NCI-H2107 treated with DMSO at 0.1 percent for 48 hours (cell line): ENCODE measurements around the gene CALN1.
"Not testable (repeated sequence)": the region's sequence is repeated elsewhere in the genome, so short reads cannot be mapped to it uniquely, and the experiment has no call there.

Experiments used
- DNase-seq: peaks from one replicate; lab custom pipeline; 2025; ENCODE audit not compliant: unreplicated experiment; lab: John Stamatoyannopoulos, UW

CALN1 gene

GRCh38 chr7:72268796-72269195 lies 143.3 kb downstream of the CALN1 start:
- DNase-seq, result no peak

- DNase-seq, result no peak
Observed at GRCh38 chr7:72268090-72268489, 144.0 kb downstream of the CALN1 start.

GRCh38 chr7:72267291-72267800 lies 144.8 kb downstream of the CALN1 start:
- DNase-seq, result no peak

GRCh38 chr7:72266771-72267170 lies 145.4 kb downstream of the CALN1 start:
- DNase-seq, result no peak

- DNase-seq, result no peak
Observed at GRCh38 chr7:72265071-72265904, 146.8 kb downstream of the CALN1 start.

GRCh38 chr7:72260406-72260805 lies 151.7 kb downstream of the CALN1 start:
- DNase-seq, result no peak

GRCh38 chr7:72258074-72258473 lies 154.1 kb downstream of the CALN1 start:
- no peak for DNase-seq

GRCh38 chr7:72254455-72254854 lies 157.7 kb downstream of the CALN1 start:
- no peak for DNase-seq

GRCh38 chr7:72249106-72249505 lies 163.0 kb downstream of the CALN1 start:
- DNase-seq, result no peak

- DNase-seq, result no peak
Observed at GRCh38 chr7:72244826-72245398, 167.2 kb downstream of the CALN1 start.

GRCh38 chr7:72243329-72243728 lies 168.8 kb downstream of the CALN1 start:
- no peak for DNase-seq

GRCh38 chr7:72235351-72235750 lies 176.8 kb downstream of the CALN1 start:
- no peak for DNase-seq

GRCh38 chr7:72234086-72234485 lies 178.1 kb downstream of the CALN1 start:
- DNase-seq, result no peak

- DNase-seq, result no peak
Observed at GRCh38 chr7:72230281-72230680, 181.9 kb downstream of the CALN1 start.

- DNase-seq, result no peak
Observed at GRCh38 chr7:72223351-72223750, 188.8 kb downstream of the CALN1 start.

GRCh38 chr7:72222136-72222535 lies 190.0 kb downstream of the CALN1 start:
- DNase-seq, result no peak

GRCh38 chr7:72219500-72219899 lies 192.6 kb downstream of the CALN1 start:
- no peak for DNase-seq

- DNase-seq, result no peak
Observed at GRCh38 chr7:72217151-72217550, 195.0 kb downstream of the CALN1 start.

GRCh38 chr7:72213769-72214168 lies 198.4 kb downstream of the CALN1 start:
- DNase-seq, result no peak

GRCh38 chr7:72213081-72213480 lies 199.1 kb downstream of the CALN1 start:
- no peak for DNase-seq

GRCh38 chr7:72211175-72211574 lies 201.0 kb downstream of the CALN1 start:
- DNase-seq, result no peak

GRCh38 chr7:72209006-72209405 lies 203.1 kb downstream of the CALN1 start:
- not testable (repeated sequence) for DNase-seq
